DND-41 (cell line): ENCODE measurements around the gene DCLK2.

ENCODE experiments used
- ATAC-seq: fragments of 200-7000 bp; cut with Tn5 transposase; 3 replicates; pipeline ENCODE4 v1.9.1; 2021; ENCODE audit warnings: low read depth; ENCODE audit not compliant: insufficient read depth
- DNase-seq: peaks from one replicate; pipeline ENCODE4 v3.0.0-alpha.2; 2020
- H2AFZ ChIP-seq: 2 replicates; pipeline ENCODE4 v1.6.0; 2012; ENCODE audit warnings: low read depth, low read length
- H3K27ac ChIP-seq: 2 replicates; pipeline ENCODE4 v1.5.1; 2012; ENCODE audit warnings: low read length, inconsistent platforms
- H3K27me3 ChIP-seq: fragments of 200-600 bp; sonication (generic); 2 replicates; pipeline ENCODE4 v1.6.0; 2012; ENCODE audit warnings: low read length, mild to moderate bottlenecking, inconsistent platforms; ENCODE audit not compliant: insufficient read depth, poor library complexity
- H3K36me3 ChIP-seq: 2 replicates; pipeline ENCODE4 v1.5.1; 2012; ENCODE audit warnings: low read length, inconsistent platforms; ENCODE audit not compliant: insufficient read depth
- H3K4me1 ChIP-seq: 2 replicates; pipeline ENCODE4 v1.5.1; 2012; ENCODE audit warnings: mild to moderate bottlenecking, low read length; ENCODE audit not compliant: insufficient read depth
- H3K4me2 ChIP-seq: 2 replicates; pipeline ENCODE4 v1.6.0; 2012; ENCODE audit warnings: mild to moderate bottlenecking, moderate library complexity, low read length, inconsistent platforms; ENCODE audit not compliant: insufficient read depth
- H3K4me3 ChIP-seq, 2 experiments: fragments of 200-600 bp in 1 of 2; shearing (Covaris generic) in 1 of 2; 2 replicates each; pipeline ENCODE4 v1.5.1; 2012 to 2016; ENCODE audit warnings: inconsistent platforms in 2 of 2, low read length in 2 of 2, mild to moderate bottlenecking in 2 of 2, low read depth in 1 of 2, moderate library complexity in 1 of 2
- H3K79me2 ChIP-seq: 2 replicates; pipeline ENCODE4 v1.6.0; 2012; ENCODE audit warnings: low read length, inconsistent platforms; ENCODE audit not compliant: insufficient read depth
- H3K9ac ChIP-seq: 2 replicates; pipeline ENCODE4 v1.6.0; 2012; ENCODE audit warnings: low read depth, mild to moderate bottlenecking, inconsistent platforms, low read length, moderate library complexity
- H3K9me3 ChIP-seq: 2 replicates; pipeline ENCODE4 v1.5.1; 2012; ENCODE audit warnings: low read length, moderate library complexity, mild to moderate bottlenecking, inconsistent platforms; ENCODE audit not compliant: insufficient read depth, severe bottlenecking
- H4K20me1 ChIP-seq: 2 replicates; pipeline ENCODE4 v1.6.0; 2012; ENCODE audit warnings: low read length; ENCODE audit not compliant: insufficient read depth
- CTCF ChIP-seq: IDR thresholded peaks from 2 replicates; pipeline ENCODE4 v1.5.1; 2012; ENCODE audit warnings: borderline replicate concordance, low read length, moderate library complexity, mild to moderate bottlenecking; ENCODE audit not compliant: poor library complexity, severe bottlenecking; ENCODE audit errors: extremely low read depth
- EZH2 ChIP-seq: IDR thresholded peaks from 3 replicates; pipeline ENCODE4 v1.6.1; 2012; ENCODE audit warnings: borderline replicate concordance, low read depth, mild to moderate bottlenecking, moderate library complexity, low read length, inconsistent platforms; ENCODE audit not compliant: severe bottlenecking

DCLK2 gene

GRCh38 chr4:150256841-150257730, 178.8 kb downstream of the DCLK2 start:
- no peak overlapping the region for H2AFZ ChIP-seq
- H3K27ac ChIP-seq = no peak overlapping the region
- DNase-seq = no peak
- no peaks in the 10 kb centered on the region for H3K27me3 ChIP-seq
- no peak overlapping the region for H3K9ac ChIP-seq
- TF ChIP-seq EZH2 (no peak), CTCF (no peak)
- H3K79me2 ChIP-seq = no peaks in the 10 kb centered on the region
- H3K4me1 ChIP-seq = no peaks in the 10 kb centered on the region
- ATAC-seq = no peak
- H3K4me3 ChIP-seq = no peak overlapping the region
- no peak overlapping the region for H3K4me2 ChIP-seq
- no peaks in the 10 kb centered on the region for H3K9me3 ChIP-seq
- H4K20me1 ChIP-seq = no peaks in the 10 kb centered on the region
- H3K36me3 ChIP-seq = no peaks in the 10 kb centered on the region

- no peak overlapping the region for H2AFZ ChIP-seq
- no peaks in the 10 kb centered on the region for H3K27me3 ChIP-seq
- H4K20me1 ChIP-seq = no peaks in the 10 kb centered on the region
- no peaks in the 10 kb centered on the region for H3K36me3 ChIP-seq
- no peak for ATAC-seq
- no peaks in the 10 kb centered on the region for H3K79me2 ChIP-seq
- DNase-seq = no peak
- no peaks in the 10 kb centered on the region for H3K4me1 ChIP-seq
- TF ChIP-seq EZH2 = no peak
- TF ChIP-seq CTCF = no peak
- no peak overlapping the region for H3K9ac ChIP-seq
- no peak overlapping the region for H3K4me2 ChIP-seq
- no peak overlapping the region for H3K4me3 ChIP-seq
- no peaks in the 10 kb centered on the region for H3K9me3 ChIP-seq
- no peak overlapping the region for H3K27ac ChIP-seq
Measured at GRCh38 chr4:150258569-150258968, 180.3 kb downstream of the DCLK2 start.

- Histone ChIP-seq H3K4me3 (no peak overlapping the region), H3K27me3 (no peaks in the 10 kb centered on the region), H4K20me1 (no peaks in the 10 kb centered on the region), H2AFZ (no peak overlapping the region), H3K27ac (no peak overlapping the region), H3K9me3 (no peaks in the 10 kb centered on the region), H3K4me1 (no peaks in the 10 kb centered on the region), H3K4me2 (no peak overlapping the region), H3K79me2 (no peaks in the 10 kb centered on the region), H3K36me3 (no peaks in the 10 kb centered on the region), H3K9ac (no peak overlapping the region)
- DNase-seq (no peak), ATAC-seq (no peak)
- TF ChIP-seq EZH2 (no peak), CTCF (no peak)
Measured at GRCh38 chr4:150259861-150260567, 181.8 kb downstream of the DCLK2 start.
